Gastrocnemius medialis (tissue), 4 donors: ENCODE results near the gene FZD4. TPM values are rescaled to one million over a fixed set of nuclear protein-coding genes. Genes with fewer than 3 reads are reported as not detected.

Experiments used
- ATAC-seq, 2 donors: fragments of 150-250 bp; one replicate each; pipeline ENCODE4 v1.9.1; 2016
- DNase-seq, 2 donors: peaks; one replicate each; pipeline ENCODE4 v3.0.0-alpha.2; 2019
- H3K27ac ChIP-seq, 4 donors: fragments of 200-600 bp; sonication (generic); 1 replicate in 1 of 4; 2 replicates in 3 of 4; pipeline ENCODE4 v1.5.1; 2016 to 2018; ENCODE audit warnings: mild to moderate bottlenecking in 2 of 4, moderate library complexity in 1 of 4
- H3K27me3 ChIP-seq, 3 donors: fragments of 200-600 bp; sonication (generic) in 2 of 3; 1 replicate in 1 of 3; 2 replicates in 2 of 3; pipeline versions ENCODE4 v1.5.1 to v1.6.0; 2016 to 2019; ENCODE audit warnings: mild to moderate bottlenecking in 1 of 3, moderate library complexity in 1 of 3
- H3K36me3 ChIP-seq, 2 donors: fragments of 200-600 bp; sonication (generic) in 1 of 2; one replicate each; pipeline ENCODE4 v1.5.1; 2017 to 2018
- H3K4me1 ChIP-seq, 2 donors: fragments of 200-600 bp; sonication (generic) in 1 of 2; one replicate each; pipeline ENCODE4 v1.5.1; 2016 to 2017; ENCODE audit warnings: mild to moderate bottlenecking in 2 of 2
- H3K4me3 ChIP-seq, 4 donors: fragments of 200-600 bp; sonication (generic) in 3 of 4; 1 replicate in 1 of 4; 2 replicates in 3 of 4; pipeline ENCODE4 v1.5.1; 2016 to 2019; ENCODE audit warnings: mild to moderate bottlenecking in 2 of 4
- H3K9me3 ChIP-seq, 3 donors: fragments of 200-600 bp; sonication (generic) in 2 of 3; 1 replicate in 1 of 3; 2 replicates in 2 of 3; pipeline ENCODE4 v1.5.1; 2016 to 2019
- POLR2A ChIP-seq, 2 donors: fragments of 450-650 bp; IDR thresholded peaks; one replicate each; pipeline ENCODE4 v1.6.1; 2017; ENCODE audit warnings: antibody characterized with exemption in 2 of 2, mild to moderate bottlenecking in 2 of 2, moderate library complexity in 2 of 2
- in situ Hi-C, 4 donors: fragments of 200-750 bp; cut with MboI; loops; one replicate each; pipeline versions ENCODE4 v1.15.0 to v1.8.0; 2017; ENCODE audit warnings: low sequenced_read_pairs in 4 of 4
- intact Hi-C: fragments of 100-400 bp; cut with DNase I; formaldehyde crosslinking; loops from one replicate; pipeline ENCODE4 v1.15.1; 2023; ENCODE audit warnings: low total_unique reads
- total RNA-seq, 4 donors: library from RNA; depleted of rRNA; stranded (reverse); fragments of >200 nt; gene quantifications; one replicate each; pipeline versions ENCODE4 v1.1.0 to v1.2.3, GENCODE V29; 2016
- TF ChIP-seq, protein P1 (sequence below), 5 experiments: fragments of 450-650 bp in 3 of 5; fragments of 200-600 bp in 2 of 5; sonication (generic) in 2 of 5; IDR thresholded peaks in 4 of 5; conservative IDR thresholded peaks in 1 of 5; 1 replicate in 4 of 5; 2 replicates in 1 of 5; pipeline ENCODE4 v1.5.1; 2016 to 2019; ENCODE audit warnings: antibody characterized with exemption in 5 of 5, mild to moderate bottlenecking in 3 of 5, moderate library complexity in 3 of 5

The FZD4 gene
- total RNA-seq, 4 donors from 2014 or later, result 31.7 to 52.2 (median 39.1) TPM

DNA sequence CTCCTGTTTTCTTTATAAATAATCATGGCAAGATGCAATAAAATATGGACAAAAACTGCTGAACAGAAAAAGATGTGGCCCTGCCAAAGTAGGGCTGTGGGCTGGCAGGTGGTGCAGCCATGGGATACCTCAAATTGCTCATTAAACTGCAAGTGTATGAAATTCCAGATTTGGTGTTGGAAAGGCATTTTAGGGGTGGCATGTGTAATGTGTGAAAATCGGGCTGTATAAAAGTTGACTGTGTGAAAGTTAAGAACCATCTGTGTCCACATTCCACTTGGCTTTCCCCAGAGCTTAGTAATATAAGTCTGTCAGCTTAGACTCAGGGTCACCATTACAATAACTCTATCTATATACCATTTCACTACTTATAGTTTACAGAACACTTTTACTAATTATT lies 34.8 kb upstream of the FZD4 start:
- in situ Hi-C loops (no loop called here), intact Hi-C loops (no loop called here)
- Histone ChIP-seq H3K4me1 (peaks cover 18 to 22% of the 10 kb centered on the region in 2 donors), H3K9me3 (no peaks in the 10 kb centered on the region), H3K4me3 (no peak overlapping the region), H3K36me3 (no peaks in the 10 kb centered on the region), H3K27ac (peak overlapping the region in 3 of 4 donors; percentile 30 to 52 (median 50)), H3K27me3 (no peaks in the 10 kb centered on the region)
- ATAC-seq (no peak), DNase-seq (no peak)
- TF ChIP-seq POLR2A (IDR thresholded peaks at IDR 0.05), result no peak
- TF ChIP-seq, protein P1, sequence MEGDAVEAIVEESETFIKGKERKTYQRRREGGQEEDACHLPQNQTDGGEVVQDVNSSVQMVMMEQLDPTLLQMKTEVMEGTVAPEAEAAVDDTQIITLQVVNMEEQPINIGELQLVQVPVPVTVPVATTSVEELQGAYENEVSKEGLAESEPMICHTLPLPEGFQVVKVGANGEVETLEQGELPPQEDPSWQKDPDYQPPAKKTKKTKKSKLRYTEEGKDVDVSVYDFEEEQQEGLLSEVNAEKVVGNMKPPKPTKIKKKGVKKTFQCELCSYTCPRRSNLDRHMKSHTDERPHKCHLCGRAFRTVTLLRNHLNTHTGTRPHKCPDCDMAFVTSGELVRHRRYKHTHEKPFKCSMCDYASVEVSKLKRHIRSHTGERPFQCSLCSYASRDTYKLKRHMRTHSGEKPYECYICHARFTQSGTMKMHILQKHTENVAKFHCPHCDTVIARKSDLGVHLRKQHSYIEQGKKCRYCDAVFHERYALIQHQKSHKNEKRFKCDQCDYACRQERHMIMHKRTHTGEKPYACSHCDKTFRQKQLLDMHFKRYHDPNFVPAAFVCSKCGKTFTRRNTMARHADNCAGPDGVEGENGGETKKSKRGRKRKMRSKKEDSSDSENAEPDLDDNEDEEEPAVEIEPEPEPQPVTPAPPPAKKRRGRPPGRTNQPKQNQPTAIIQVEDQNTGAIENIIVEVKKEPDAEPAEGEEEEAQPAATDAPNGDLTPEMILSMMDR (IDR thresholded peaks at IDR 0.05 in 4 of 5, conservative IDR thresholded peaks at IDR 0.05 in 1 of 5), result no peak

- Histone ChIP-seq H3K4me3 (no peak overlapping the region), H3K9me3 (no peaks in the 10 kb centered on the region), H3K27ac (no peak overlapping the region), H3K36me3 (no peaks in the 10 kb centered on the region), H3K27me3 (no peaks in the 10 kb centered on the region), H3K4me1 (peaks cover 34 to 35% of the 10 kb centered on the region in 2 donors)
- intact Hi-C loops, result no loop called here
- no peak for DNase-seq
- ATAC-seq, result no peak
- in situ Hi-C loops, result no loop called here
- TF ChIP-seq, protein P1 (IDR thresholded peaks at IDR 0.05 in 4 of 5, conservative IDR thresholded peaks at IDR 0.05 in 1 of 5), result no peak
- TF ChIP-seq POLR2A (IDR thresholded peaks at IDR 0.05), result no peak
Measured at GRCh38 chr11:86988351-86988881, 33.2 kb upstream of the FZD4 start.

- Histone ChIP-seq H3K27ac (no peak overlapping the region), H3K9me3 (no peaks in the 10 kb centered on the region), H3K4me1 (peaks cover 37 to 38% of the 10 kb centered on the region in 2 donors), H3K36me3 (no peaks in the 10 kb centered on the region), H3K4me3 (no peak overlapping the region), H3K27me3 (no peaks in the 10 kb centered on the region)
- TF ChIP-seq, protein P1 (IDR thresholded peaks at IDR 0.05 in 4 of 5, conservative IDR thresholded peaks at IDR 0.05 in 1 of 5), result no peak
- in situ Hi-C loops (no loop called here), intact Hi-C loops (no loop called here)
- DNase-seq (no peak), ATAC-seq (no peak)
Measured at GRCh38 chr11:86987679-86988078, 32.5 kb upstream of the FZD4 start.

DNA sequence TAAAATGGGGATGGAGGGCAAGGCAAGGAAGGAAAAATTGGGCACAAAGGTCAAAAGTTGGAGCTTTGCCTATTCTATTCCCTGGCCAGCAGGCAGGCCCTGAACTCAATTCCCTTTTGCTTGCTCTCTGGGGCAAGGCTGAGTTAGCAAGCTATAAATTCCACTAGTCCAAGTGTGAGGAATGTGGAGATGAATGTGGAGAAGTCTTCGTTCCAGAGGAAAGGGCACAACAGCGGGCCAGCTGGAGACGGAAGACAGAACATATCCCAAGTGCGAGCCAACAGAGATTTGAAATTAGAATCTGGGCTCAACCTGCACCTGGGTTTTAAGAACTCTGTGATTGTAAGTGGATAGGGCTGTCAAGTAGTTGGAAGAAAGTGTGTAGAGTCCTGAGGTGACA lies 29.5 kb upstream of the FZD4 start:
- DNase-seq, result peak; percentile 13 to 41
- intact Hi-C loops, result loop anchor here (5.0 kb wide), 1 partner anchor 138 kb away; no protein-coding TSS in a partner anchor
- no peaks in the 10 kb centered on the region for H3K9me3 ChIP-seq
- H3K4me1 ChIP-seq, result peaks cover 51 to 57% of the 10 kb centered on the region in 2 donors
- TF ChIP-seq, protein P1 (IDR thresholded peaks at IDR 0.05 in 4 of 5, conservative IDR thresholded peaks at IDR 0.05 in 1 of 5), result no peak
- TF ChIP-seq POLR2A (IDR thresholded peaks at IDR 0.05), result no peak
- peak overlapping the region; percentile 75 to 89 (median 84) for H3K27ac ChIP-seq
- in situ Hi-C loops, result no loop called here
- H3K27me3 ChIP-seq, result no peaks in the 10 kb centered on the region
- no peak overlapping the region for H3K4me3 ChIP-seq
- peak in 1 of 2 donors; percentile 8 for ATAC-seq
- H3K36me3 ChIP-seq, result no peaks in the 10 kb centered on the region
